GM20000 (cell line): ENCODE data around the gene NAV2.

Experiments
- DNase-seq: peaks from one replicate; pipeline ENCODE4 v3.0.0; 2012; ENCODE audit warnings: low spot score
- TF ChIP-seq, protein P1 (sequence below): IDR thresholded peaks from 2 replicates; pipeline ENCODE4 v1.5.1; 2012; ENCODE audit warnings: mild to moderate bottlenecking, control low read depth; ENCODE audit errors: extremely low read depth, missing control alignments

The NAV2 gene

GRCh38 chr11:19672586-19673206 lies 39.9 kb upstream of the NAV2 start:
- TF ChIP-seq, protein P1, sequence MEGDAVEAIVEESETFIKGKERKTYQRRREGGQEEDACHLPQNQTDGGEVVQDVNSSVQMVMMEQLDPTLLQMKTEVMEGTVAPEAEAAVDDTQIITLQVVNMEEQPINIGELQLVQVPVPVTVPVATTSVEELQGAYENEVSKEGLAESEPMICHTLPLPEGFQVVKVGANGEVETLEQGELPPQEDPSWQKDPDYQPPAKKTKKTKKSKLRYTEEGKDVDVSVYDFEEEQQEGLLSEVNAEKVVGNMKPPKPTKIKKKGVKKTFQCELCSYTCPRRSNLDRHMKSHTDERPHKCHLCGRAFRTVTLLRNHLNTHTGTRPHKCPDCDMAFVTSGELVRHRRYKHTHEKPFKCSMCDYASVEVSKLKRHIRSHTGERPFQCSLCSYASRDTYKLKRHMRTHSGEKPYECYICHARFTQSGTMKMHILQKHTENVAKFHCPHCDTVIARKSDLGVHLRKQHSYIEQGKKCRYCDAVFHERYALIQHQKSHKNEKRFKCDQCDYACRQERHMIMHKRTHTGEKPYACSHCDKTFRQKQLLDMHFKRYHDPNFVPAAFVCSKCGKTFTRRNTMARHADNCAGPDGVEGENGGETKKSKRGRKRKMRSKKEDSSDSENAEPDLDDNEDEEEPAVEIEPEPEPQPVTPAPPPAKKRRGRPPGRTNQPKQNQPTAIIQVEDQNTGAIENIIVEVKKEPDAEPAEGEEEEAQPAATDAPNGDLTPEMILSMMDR, result no peak
- no peak for DNase-seq

DNA sequence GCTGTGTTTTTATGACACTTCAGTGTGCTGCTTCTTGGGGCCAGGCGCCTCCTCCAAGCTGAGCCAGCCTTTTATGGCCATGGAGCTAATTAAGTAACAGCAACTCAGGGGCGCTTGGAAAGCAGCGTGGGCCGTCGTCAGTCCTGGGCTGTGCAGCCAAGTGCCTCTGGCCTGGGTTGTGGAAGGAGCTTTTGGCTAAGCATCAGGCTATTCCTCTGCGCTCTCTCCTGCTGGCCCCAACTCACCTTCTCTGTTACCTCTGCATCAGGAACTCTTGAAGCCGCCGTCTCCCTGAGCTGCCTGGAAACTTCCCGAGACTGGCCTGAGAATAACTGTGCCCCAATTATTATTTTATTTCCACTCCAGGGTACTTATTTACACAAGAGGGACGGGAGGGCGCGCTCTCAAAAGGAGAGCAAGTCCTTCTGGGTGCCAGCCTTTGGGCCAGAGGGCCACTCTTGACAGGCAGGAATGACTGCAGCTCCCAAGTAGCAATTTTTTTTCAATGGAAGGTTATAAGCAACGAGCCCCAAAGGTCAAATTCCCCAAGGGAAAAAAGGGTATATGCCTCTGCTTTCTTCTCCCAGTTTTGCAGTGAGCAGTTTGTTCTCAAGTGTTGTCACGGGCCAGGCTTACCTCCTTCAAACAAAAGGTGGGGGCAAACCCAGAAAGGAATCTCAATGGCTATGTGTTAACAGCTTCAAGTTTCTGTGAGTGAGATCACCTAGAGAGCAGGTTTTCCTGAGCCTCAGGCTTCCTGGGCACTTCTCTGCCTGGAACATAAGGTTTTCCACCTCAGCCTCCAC lies 38.5 kb upstream of the NAV2 start:
- TF ChIP-seq, protein P1, result no peak
- DNase-seq, result no peak

GRCh38 chr11:19674836-19675235 lies 37.8 kb upstream of the NAV2 start:
- TF ChIP-seq, protein P1, result no peak
- no peak for DNase-seq

GRCh38 chr11:19675397-19675796 lies 37.2 kb upstream of the NAV2 start:
- TF ChIP-seq, protein P1, result no peak
- DNase-seq, result no peak

DNA sequence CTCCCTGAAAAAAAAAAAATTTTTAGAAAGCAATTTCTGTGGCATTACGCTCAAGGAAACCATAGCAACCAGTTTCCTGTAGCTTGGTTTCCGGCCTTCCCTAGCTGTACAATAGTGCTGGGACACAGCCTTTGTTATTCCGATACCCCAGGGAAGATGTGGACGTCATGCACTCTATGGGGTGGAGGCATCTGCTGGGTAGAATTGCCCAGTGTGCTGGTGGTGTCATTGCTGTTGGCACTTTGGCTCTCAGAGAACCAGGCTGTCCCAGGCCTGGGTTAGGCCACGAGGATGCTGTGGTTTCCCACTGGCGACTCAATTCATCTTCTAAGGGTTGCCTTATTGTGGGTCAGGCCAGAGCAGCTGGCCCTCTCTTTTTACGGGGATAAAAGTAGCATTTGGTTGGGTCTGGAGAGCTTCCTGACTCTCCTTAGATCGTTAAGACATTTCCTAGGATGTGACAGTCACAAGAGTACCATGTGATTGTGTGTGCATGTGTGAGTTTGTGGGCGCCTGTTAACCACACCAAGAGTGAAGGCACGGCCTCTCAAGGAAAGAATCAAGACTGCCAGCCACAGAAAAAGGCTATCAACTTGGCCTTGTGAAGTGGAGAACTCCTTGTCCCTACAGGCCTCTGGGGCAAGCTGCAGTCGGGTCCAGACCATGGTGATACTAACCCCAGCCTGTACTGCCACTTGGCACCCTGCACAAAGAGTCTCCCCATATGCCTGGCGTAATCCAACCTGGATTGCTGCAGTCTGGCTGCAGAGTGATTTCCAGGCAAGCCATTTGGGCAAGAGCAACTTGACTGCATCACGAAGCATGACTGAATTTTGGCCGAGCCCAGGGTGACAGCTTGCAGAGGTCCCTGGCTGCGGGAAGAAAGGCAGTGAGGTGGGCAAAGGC lies 35.9 kb upstream of the NAV2 start:
- DNase-seq, result no peak
- TF ChIP-seq, protein P1, result no peak

DNA sequence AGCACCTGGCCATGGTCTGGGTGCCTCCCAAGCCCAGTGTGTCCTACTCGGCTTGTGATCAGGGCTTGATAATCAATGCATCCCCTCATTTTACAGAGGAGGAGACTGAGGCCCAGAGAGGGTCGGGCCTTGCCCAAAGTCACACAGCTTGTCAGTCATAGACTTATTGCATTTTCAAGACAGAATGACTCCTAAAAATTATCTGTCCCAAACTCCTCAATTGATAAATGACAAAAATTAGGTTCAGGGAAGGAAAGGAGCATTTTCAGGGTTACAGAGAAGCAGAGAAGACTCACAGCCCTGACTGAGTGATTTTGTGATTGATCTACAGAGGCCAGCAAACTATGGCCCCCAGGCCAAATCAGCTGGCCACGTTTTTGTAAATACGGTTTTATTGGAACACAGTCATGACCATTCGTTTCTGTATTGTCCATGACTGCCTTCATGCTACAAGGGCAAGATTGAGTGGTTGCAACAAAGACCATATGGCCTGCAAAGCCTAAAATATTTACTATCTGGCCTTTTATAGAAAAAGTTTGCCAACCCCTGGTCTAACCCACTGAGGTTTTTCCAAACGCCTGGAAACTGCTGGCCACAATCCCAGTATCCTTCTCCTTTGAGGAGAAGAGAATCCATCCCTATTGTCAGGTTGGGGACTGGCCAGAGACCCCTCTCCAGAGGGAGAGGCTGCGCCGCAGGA lies 35.1 kb upstream of the NAV2 start:
- TF ChIP-seq, protein P1, result no peak
- DNase-seq, result no peak
